HG03139 (cell line): ENCODE data around the gene SH3BP5L.

Experiments used
- ATAC-seq: cut with Tn5 transposase; IDR thresholded peaks from one replicate; pipeline ENCODE4 v1.9.1; 2021; ENCODE audit not compliant: unreplicated experiment

Gene SH3BP5L

DNA sequence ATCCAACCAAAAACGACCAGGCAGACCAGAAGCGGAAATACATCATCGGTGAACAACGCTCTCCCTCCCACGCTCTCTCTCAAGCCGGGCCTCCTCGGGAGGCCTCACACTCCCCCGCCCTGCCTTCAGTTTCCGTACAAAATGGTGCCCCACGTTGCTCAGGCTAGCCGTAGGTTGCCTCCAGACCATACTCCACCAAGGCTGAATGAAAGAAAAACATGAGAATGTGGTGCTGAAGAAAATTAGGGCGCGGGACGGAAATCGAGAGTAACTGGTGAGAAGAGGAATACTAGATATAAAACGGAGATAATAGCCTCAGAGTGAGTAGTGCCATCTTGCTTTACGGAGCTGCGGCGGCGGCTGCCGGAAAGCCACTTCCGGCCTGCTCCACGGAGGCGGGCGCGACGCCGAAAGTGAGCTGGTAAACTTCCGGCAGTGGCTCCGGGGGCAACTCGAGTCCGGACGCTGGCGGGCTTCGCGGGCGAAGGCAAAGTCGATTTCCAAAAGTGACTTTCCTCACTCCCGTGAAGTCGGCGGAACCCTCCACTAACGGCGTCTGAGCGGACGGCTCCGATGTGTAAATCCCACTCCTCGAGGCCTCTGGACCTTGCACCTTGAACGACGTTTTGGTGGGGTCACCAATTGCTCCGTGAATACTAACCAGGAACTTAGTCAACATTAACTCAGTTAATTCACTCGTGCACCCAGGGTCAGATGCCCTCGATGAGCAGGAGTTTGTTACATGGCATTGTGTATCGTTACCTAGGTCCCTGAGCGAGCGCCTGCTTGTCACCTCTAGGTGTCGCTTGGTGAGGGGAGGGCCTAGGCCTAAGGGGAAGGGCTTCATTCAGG lies at the start of gene SH3BP5L:
SH3BP5L (minus strand) TSS at position 7 of the 852 bp plus-strand sequence. CDS start 980 bp downstream, outside the sequence.
- ATAC-seq = peak; percentile 95

DNA sequence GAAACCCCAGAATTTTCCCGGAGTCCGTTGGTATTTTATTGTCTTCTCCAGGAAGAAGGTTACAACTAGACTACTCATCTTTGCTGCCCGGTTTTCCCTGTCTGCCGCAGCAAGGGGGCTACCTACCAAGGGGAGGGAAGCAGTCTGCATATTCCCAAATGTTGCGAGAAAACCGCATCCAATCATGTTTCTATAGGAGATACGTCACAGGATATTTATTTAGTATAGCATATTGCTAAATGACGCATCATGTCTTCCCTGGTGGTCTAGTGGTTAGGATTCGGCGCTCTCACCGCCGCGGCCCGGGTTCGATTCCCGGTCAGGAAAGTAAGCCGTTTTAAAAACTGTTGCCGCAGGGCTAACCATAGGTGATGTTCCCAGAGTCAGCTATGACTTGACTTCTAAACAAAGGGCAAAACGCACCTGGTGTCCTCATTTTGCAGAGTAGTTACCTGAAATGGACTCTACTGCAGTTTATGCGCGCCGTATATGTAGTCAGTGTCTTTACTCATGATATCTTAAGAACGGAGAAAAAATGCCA lies 48.3 kb upstream of the SH3BP5L start:
- ATAC-seq = peak; percentile 43

DNA sequence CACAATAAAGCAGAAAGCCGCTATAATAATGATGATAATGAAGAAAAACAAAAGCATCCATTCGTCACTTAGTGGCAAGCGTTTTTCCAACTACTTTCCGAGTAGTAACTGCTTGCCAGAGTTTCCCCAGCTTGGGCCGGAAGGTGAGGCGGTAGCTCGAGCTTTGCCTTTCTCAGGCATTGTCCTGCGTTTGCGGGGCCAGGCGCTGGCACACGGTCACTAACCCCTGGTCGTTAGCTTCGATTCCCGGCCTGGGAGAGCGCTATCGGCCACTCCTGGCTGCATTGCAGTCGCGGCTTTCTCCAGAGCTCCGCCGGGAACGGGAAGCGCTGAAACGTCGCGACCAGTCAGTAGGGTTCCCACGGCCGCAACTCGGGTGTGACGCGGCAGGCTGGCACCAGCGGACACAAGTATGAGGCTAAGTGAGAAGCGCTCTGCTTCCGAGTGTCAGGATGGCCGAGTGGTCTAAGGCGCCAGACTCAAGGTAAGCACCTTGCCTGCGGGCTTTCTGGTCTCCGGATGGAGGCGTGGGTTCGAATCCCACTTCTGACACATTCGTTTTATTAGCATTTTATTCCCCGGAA lies 47.8 kb upstream of the SH3BP5L start:
- ATAC-seq = peak; percentile 75

DNA sequence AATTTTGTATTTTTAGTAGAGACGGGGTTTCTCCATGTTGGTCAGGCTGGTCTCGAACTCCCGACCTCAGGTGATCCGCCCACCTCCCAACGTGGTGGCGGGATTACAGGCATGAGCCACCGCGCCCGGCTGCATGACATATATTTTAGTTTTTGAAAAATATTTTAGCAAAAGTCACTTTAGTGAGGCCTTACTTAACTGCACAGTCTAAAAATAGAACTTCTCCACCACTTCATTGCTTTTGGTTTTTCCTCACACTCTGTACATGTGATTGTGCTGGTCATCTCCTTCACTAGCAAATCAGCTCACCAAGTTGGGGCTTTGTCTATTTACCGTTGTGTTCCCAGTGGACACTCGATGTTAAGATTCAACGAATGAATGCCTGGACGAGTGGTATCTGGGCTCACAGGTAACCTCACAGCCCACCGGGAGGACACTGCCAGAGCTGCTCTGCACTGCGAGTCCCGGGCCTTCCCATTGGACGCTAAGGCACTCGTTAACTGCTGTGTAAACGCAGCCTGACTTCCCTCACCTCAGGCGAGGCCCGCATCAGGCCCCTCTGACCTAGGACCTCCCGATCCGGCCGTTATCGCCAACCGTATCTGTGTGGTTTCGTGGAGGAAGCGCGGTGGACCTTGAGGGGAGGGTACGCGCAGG lies 47.2 kb upstream of the SH3BP5L start:
- peak; percentile 48 for ATAC-seq

DNA sequence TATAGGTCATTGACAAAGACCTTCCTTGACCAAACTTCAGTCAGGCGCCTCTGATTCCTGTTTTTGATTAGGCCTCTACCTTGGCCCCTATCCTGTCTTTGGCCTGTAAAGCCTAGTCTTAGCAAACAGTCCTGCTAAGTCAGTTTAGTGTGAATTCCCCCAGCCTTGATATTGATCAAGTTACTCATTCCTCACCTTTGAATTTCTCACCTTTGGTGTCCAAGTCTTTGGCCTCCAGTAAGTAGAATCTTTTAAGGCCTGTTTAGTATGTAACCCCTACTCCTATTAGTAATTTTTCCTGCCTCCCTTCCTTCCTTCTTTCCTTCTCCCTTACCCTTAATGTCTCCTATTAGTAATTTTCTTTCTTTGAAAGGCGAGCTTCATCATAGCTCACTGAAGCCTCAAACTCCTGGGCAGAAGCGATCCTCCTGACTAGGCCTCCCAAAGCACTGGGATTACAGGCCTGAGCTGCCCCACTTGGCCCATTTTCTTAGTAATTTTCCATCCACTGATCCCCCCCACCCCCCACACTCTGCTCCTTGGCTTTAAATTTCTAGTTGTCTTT lies 46.2 kb upstream of the SH3BP5L start:
- ATAC-seq = no peak

DNA sequence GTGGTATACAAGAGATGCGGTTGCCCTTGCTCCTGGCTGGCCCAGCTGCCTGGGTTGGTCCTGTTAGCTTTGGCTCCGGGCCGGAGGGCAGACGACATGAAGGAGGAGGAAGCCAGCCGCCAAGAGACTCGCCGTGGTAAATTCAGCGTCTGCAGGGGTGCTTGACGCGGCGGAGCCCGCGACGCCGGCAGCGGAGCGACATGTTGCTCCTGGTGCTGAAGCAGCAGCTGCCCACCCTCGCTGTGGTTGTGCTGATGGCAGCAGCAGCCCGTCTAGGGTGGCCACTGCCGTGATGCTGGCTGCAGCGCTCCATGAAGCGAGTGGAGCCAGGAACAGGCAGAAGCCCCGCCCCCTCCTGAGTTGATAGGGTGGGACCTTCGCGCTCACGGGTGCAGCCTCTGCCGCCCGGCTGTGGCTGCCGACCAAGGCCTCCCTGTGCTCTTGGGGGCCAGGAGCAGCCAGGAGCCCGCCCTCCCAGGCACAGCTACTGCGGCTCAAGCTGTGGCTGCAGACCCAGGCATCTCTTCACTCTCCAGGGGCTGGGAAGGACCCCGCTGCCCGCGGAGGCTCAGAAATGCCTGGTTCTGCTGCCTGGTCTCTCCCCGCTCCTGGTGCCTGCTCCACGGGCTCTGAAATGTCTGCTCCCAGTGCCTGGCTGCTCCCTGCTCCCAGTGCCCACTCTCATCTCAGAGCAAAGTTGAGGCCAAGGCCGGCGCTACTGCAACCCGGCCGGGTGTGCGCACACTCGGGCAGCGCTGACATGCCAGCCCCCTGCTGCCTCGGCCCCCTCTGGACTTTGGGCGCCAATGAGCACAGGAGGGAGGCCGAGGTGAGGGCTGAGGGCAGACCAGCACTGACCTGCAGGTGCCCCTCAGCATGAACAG lies 37.5 kb upstream of the SH3BP5L start:
- ATAC-seq = peak; percentile 60

DNA sequence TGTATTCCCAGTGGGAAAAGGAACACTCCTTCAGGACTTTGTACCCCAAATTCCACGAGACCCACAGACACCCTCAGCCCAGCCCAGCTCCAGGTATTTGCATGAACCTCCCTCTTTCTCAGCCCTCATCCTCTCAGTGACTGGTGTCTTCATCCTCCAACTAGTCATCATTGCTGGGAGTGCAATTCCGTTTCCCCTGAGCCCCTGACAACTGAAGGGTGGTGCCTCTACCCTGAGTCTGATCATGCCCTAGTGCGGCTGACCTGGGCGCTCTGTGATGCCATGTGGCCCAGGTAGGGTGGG lies 36.9 kb upstream of the SH3BP5L start:
- peak; percentile 4 for ATAC-seq

DNA sequence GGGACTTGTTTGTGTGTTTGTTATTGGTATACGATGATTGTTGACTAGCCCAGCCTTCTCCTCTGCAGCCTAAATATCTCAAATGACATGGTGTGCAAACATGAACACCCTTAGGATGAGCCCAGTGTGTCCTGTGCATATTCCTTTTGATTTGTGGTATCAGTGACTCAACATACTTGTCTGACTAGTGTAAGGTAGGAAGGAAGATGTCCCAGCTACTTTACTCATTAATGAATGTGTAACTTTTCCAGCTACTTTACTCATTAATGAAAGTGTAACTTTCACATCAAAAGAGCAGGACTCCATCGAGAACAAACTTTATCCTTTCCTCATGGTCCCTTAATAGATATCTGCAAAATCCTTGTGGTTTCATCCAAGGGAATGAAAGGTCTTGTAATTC lies 35.9 kb upstream of the SH3BP5L start:
- no peak for ATAC-seq

DNA sequence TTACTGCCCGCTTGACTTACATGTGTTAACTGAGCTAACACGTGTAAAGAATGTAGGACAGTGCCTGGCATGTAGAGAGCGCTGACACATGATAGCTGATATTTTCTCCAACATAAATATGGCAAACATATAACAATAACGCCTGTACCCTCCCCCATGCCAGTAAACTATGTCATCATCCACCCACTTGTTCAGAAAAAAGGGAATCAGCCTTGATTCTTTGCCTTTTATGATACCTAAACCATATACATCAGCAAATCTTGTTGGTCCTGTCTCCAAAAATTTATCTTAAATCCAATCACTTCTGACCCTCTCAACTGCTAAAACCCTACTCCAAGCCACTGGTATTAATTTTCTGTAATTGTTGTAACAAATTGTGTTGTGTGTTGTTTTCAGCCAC lies 34.3 kb upstream of the SH3BP5L start:
- ATAC-seq = no peak

DNA sequence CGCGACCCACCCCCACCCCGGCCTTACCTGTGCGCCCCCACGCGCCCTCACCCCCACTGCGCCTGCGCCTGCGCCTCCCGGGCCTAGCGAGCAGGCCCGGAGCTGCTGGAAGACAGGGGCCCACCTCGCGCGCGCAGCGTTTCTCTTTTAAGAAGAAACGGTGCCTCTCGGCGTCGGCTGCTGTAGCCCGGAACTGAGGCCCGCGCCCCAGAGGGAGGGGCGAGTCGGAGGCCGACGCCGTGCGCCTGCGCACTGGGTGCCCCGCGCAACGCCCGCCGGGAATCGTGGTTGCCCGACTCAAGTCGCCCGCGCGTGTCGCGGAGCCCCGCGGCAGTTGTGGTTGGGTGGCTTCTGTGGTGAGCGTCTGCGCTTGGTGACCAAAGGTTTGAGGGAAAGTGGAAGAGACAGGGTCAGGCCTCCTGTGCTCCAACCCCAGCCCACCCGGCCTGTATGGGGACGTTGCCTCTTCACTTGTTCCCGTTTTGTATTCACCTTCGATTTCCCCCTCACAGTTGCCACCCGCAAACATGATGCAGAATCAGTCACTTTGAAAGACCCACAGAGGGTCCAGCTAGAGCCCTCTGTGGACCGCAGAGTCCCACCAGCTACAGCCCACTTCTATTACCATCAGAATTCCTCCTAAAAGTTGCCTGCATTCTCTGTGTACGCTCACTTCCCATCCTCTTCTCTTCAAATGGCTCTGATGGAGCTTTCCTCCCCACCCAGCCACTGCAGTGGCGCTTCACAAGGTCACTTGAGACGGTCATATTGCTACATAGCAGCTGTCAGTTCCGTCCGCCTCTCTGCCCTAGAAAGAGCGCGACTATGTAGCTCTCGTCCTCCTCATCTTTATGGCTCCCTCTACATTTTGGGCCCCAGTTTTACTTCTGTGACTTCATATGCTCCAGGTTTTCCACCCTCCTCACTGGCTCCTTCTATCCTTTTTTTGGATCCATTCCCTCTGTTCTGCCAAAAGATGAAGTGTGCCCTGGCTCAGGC lies 33.5 kb upstream of the SH3BP5L start, which contains the start of gene ZNF692:
ZNF692 (minus strand) TSS at position 195 of the 999 bp plus-strand sequence. CDS start 776 bp downstream, outside the sequence.
- peak; percentile 79 for ATAC-seq

DNA sequence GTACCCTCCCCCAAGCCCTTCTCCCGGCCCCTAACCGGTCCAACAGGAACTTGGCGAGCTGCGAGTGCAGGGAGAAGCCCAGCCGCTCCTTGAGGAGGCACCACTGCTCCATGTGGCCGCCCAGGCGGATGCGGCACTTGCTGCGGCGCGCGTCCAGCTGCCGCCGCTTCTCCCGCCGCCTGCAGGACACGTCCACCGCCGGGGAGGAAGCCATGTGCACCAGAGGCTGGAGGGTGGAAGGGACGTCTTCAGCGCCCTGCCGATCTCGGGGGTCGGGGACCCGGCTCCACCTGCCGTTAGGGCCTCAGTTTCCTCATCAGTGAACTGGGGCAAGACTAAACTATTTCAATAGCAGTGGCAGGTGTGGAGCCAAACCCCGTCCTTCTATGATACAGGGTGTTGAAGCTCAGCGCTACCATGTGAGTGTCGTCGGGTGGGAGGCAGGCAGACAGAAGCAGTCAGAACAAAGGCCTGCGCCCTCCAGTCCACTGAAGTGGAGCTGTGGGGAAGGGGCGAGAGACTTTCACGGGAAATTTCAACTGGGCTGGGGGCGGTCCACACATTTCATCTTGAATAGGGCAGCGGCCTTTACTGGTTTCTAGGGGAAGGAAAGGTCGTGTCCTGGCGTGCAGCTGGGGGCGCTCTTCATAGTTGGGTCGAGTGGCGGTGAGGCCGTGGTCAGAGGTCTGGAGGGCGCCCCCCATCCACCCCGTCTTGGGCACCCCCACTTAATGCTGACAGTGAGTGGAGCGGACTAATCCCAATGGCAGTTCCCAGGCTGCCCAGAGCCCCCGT lies 32.6 kb upstream of the SH3BP5L start:
- ATAC-seq = peak; percentile 30

DNA sequence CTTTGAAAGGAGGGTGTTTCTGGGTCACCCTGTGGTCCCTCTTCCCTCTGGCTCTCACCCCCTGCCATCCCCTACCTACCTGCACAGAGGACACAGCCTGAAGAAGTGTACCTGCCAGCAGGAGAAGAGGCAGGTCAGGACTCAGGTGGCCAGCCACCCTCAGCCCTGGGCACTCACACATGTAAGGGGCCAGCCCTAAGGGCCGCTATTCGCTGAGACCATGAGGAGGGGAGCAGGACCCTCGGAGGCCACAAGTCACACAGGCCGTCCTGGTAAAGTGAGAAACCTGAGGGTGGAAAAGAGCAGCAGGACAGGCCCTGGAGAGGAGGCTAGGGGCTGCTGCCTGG lies 32.0 kb upstream of the SH3BP5L start:
- no peak for ATAC-seq

DNA sequence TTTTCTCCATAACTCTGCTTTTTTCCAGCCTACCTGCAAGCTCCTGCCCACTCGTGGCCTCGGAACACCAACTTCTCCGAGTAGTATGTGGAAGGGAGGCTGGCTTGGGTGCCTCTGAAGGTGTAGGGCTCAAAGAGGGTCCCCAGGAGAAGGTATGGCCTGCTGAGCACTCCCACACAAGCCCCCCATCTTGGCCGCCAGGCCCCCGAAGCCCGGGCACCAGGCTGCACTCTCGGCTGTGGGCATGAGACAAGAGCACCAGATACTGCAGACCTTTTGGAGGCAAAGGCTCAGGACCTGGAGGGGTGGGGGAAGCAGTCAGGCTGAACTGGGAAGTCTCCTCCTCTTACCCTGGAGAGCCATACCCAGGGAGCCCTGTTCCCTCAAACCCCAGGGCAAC lies 31.5 kb upstream of the SH3BP5L start:
- ATAC-seq = no peak

DNA sequence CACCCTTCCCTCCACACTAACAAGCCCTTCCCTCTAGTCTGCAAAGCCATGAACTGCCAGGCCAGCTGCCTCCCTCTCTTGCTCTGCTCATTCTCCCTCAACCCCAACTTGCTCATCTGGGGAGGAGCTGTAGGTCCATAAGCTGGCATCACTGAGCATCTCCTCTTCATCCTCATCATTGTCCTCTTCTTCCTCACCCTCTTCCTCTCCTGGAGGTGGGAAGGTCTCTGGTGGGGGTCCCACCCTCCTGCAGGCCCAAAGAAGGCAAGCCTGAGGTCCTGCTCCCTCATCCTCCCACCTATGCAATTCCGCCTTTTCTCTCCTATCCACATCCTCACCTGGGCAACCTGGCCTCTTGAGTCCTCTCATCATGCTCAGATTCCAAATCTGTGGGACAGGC lies 30.5 kb upstream of the SH3BP5L start:
- ATAC-seq = no peak

DNA sequence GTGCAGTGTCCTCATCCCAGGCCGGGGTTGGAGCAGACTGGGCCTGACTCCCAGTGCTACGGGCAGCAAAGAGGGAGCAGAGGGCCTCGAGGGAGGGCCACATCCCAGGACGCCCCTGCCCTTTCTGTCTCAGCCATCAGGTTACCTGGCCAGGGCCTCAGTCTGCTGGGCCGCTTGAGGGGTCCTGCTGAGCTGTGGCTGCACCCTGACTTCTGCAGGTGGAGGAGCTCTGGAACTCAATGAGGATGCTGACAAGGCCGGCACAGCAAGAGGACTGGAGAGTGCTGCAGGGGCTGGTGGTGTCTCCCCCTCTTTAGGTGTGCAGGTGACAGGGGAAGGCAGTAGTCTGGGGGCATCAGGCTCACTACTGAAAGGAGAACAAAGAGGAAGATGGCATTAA lies 29.9 kb upstream of the SH3BP5L start:
- ATAC-seq = no peak

DNA sequence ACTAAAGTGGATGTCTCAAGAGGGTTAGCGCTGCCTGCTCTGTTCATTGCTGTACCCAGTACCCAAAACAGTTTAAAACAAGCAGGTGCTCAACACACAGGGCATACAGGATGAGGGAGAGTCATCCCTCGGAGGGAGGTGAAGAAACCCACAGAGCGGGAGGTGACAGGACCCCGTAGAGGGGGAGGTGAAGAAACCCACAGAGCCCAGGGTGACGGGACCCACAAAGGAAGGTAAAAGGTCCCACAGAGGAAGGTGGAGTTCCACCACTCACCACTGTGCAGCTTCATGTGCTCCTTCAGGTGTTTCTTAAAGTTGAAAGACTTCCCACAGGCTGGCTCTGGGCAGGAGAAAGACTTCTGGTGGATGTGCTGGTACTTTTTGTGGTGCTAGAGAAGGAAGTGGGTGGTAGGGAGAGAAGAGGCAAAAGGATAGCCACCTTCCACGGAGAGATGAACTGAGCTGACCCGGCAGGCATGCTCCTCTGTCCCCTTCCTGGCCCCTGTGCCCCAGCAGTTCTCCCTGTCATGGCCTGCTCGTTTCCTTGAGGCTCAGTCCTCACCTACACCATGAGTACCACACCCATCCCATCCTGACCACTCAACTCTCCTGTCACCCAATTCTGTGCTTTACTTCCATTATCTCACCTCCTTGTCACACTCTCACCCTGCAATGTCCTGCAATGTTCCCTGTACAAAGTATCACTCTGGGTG lies 28.1 kb upstream of the SH3BP5L start:
- ATAC-seq = no peak

DNA sequence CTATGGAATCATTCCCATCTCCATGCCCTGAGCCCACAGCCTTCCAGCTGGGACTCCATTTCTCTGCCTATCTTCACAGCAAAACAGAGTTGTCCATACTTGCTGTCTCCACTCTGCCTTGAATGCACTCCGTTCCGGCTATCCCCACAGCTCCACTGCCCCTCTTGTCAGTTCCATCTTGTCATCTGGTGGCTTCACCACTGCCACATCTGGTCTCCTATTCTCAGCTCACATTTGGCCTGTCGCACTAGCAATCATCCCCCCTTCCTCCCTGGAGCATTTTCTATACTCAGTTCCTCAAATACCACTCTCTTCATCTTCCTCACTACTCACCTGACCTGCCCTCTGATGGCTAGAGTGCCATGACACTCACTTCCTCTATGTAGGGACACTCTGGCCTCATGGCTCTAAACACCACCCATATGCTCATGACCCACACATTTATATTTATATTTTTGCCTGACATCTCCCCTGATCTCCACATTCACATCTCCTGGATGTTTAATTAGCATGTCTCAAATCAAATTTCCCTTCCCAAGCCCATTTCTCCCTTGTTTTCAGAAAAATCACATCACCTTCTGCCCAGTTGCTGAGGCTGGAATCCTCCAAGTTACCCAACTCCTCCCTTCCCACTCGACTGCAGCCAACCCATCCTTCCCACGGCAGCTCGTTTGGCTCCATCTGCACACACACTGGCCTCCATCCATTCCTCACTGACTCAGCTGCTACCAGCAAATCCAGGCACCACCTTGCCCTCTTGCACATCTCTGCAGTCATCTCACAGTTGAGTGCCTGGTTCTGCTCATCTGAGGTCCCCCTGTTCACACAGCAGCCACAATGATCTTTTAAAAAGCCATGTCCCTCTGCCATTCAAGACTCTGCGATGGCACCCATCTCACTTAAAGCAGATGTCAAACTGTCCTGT lies 27.0 kb upstream of the SH3BP5L start:
- ATAC-seq = no peak
